Peyer's patch (tissue), 4 donors: ENCODE results near the gene NELL1. TPM values are rescaled to one million over a fixed set of nuclear protein-coding genes. Genes with fewer than 3 reads are reported as not detected.

Source experiments
- DNase-seq, 3 donors: peaks; one replicate each; pipeline ENCODE4 v3.0.0-alpha.2; 2017 to 2019
- H3K27ac ChIP-seq, 4 donors: fragments of 200-600 bp; sonication (generic); one replicate each; pipeline ENCODE4 v1.5.1; 2016 to 2019
- H3K27me3 ChIP-seq, 2 donors: fragments of 200-600 bp; sonication (generic); one replicate each; pipeline ENCODE4 v1.5.1; 2019
- H3K36me3 ChIP-seq, 3 donors: fragments of 200-600 bp; sonication (generic); one replicate each; pipeline ENCODE4 v1.5.1; 2016 to 2019
- H3K4me1 ChIP-seq, 4 donors: fragments of 200-600 bp; sonication (generic); one replicate each; pipeline ENCODE4 v1.5.1; 2016 to 2019
- H3K4me3 ChIP-seq, 4 donors: fragments of 200-600 bp; sonication (generic); 1 replicate in 3 of 4; 2 replicates in 1 of 4; pipeline ENCODE4 v1.5.1; 2016 to 2019; ENCODE audit warnings: mild to moderate bottlenecking in 1 of 4
- H3K9me3 ChIP-seq, 4 donors: fragments of 200-600 bp; sonication (generic); one replicate each; pipeline ENCODE4 v1.5.1; 2016 to 2019; ENCODE audit warnings: mild to moderate bottlenecking in 1 of 4
- CTCF ChIP-seq, 6 experiments: fragments of 450-650 bp in 4 of 6; fragments of 200-600 bp in 2 of 6; sonication (generic) in 1 of 6; IDR thresholded peaks; one replicate each; pipeline ENCODE4 v1.5.1; 2017 to 2019; ENCODE audit warnings: antibody characterized with exemption in 6 of 6, mild to moderate bottlenecking in 3 of 6, moderate library complexity in 1 of 6
- POLR2A ChIP-seq, 2 donors: fragments of 450-650 bp; IDR thresholded peaks; one replicate each; pipeline ENCODE4 v1.5.1; 2017; ENCODE audit warnings: antibody characterized with exemption in 2 of 2, mild to moderate bottlenecking in 2 of 2, moderate library complexity in 2 of 2
- total RNA-seq, 4 donors: library from RNA; depleted of rRNA; stranded (reverse); fragments of >200 nt; gene quantifications; one replicate each; pipeline ENCODE4 v1.1.0, GENCODE V29; 2016

The NELL1 gene
- total RNA-seq, 4 donors from 2014 or later, result not detected

GRCh38 chr11:21068886-21069285, 399.5 kb downstream of the NELL1 start:
- Histone ChIP-seq H3K4me1 (no peaks in the 10 kb centered on the region), H3K27me3 (no peaks in the 10 kb centered on the region), H3K27ac (no peak overlapping the region), H3K4me3 (no peak overlapping the region), H3K36me3 (no peaks in the 10 kb centered on the region), H3K9me3 (no peaks in the 10 kb centered on the region)
- TF ChIP-seq CTCF (IDR thresholded peaks at IDR 0.05), result no peak
- TF ChIP-seq POLR2A (IDR thresholded peaks at IDR 0.05), result no peak
- DNase-seq, result no peak

- Histone ChIP-seq H3K4me1 (no peaks in the 10 kb centered on the region), H3K36me3 (no peaks in the 10 kb centered on the region), H3K27ac (no peak overlapping the region), H3K4me3 (no peak overlapping the region), H3K9me3 (no peaks in the 10 kb centered on the region), H3K27me3 (no peaks in the 10 kb centered on the region)
- TF ChIP-seq POLR2A (IDR thresholded peaks at IDR 0.05) (no peak), CTCF (IDR thresholded peaks at IDR 0.05) (no peak)
- DNase-seq, result no peak
Observed at GRCh38 chr11:21069909-21070308, 400.5 kb downstream of the NELL1 start.

GRCh38 chr11:21072558-21072957, 403.2 kb downstream of the NELL1 start:
- Histone ChIP-seq H3K27ac (no peak overlapping the region), H3K36me3 (no peaks in the 10 kb centered on the region), H3K9me3 (no peaks in the 10 kb centered on the region), H3K4me3 (no peak overlapping the region), H3K4me1 (no peaks in the 10 kb centered on the region), H3K27me3 (no peaks in the 10 kb centered on the region)
- TF ChIP-seq POLR2A (IDR thresholded peaks at IDR 0.05) (no peak), CTCF (IDR thresholded peaks at IDR 0.05) (no peak)
- DNase-seq, result no peak

GRCh38 chr11:21082853-21083252, 413.5 kb downstream of the NELL1 start:
- no peaks in the 10 kb centered on the region for H3K9me3 ChIP-seq
- TF ChIP-seq CTCF (IDR thresholded peaks at IDR 0.05) (no peak), POLR2A (IDR thresholded peaks at IDR 0.05) (no peak)
- H3K36me3 ChIP-seq, result no peaks in the 10 kb centered on the region
- no peaks in the 10 kb centered on the region for H3K27me3 ChIP-seq
- H3K4me3 ChIP-seq, result no peak overlapping the region
- no peak overlapping the region for H3K27ac ChIP-seq
- H3K4me1 ChIP-seq, result no peaks in the 10 kb centered on the region
- DNase-seq, result no peak

GRCh38 chr11:21088930-21089329, 419.5 kb downstream of the NELL1 start:
- Histone ChIP-seq H3K27me3 (no peaks in the 10 kb centered on the region), H3K4me1 (no peaks in the 10 kb centered on the region), H3K36me3 (no peaks in the 10 kb centered on the region), H3K9me3 (no peaks in the 10 kb centered on the region), H3K27ac (no peak overlapping the region), H3K4me3 (no peak overlapping the region)
- DNase-seq, result no peak
- TF ChIP-seq CTCF (IDR thresholded peaks at IDR 0.05), result no peak
- TF ChIP-seq POLR2A (IDR thresholded peaks at IDR 0.05), result no peak

GRCh38 chr11:21104641-21105040, 435.3 kb downstream of the NELL1 start:
- no peak for DNase-seq
- TF ChIP-seq CTCF (IDR thresholded peaks at IDR 0.05) (no peak), POLR2A (IDR thresholded peaks at IDR 0.05) (no peak)

More at GRCh38 chr11:21104641-21105040, 435.3 kb downstream of the NELL1 start:
- Histone ChIP-seq H3K4me1 (no peaks in the 10 kb centered on the region), H3K36me3 (no peaks in the 10 kb centered on the region), H3K27ac (no peak overlapping the region), H3K4me3 (no peak overlapping the region), H3K9me3 (peaks cover 0 to 6% (median 0%) of the 10 kb centered on the region in 4 donors), H3K27me3 (no peaks in the 10 kb centered on the region)
